Testis (tissue), 3 donors: ENCODE results near the gene TRUB2. TPM values are rescaled to one million over a fixed set of nuclear protein-coding genes. Genes with fewer than 3 reads are reported as not detected.

Experiments used
- DNase-seq: peaks from one replicate; pipeline ENCODE4 v3.0.0-alpha.2; 2019
- H3K27ac ChIP-seq, 2 donors: fragments of 200-600 bp; sonication (generic); one replicate each; pipeline ENCODE4 v1.5.1; 2019
- H3K27me3 ChIP-seq: fragments of 200-600 bp; sonication (generic); one replicate; pipeline ENCODE4 v1.5.1; 2019
- H3K36me3 ChIP-seq: fragments of 200-600 bp; sonication (generic); one replicate; pipeline ENCODE4 v1.5.1; 2017; ENCODE audit warnings: low read depth; ENCODE audit errors: missing control alignments
- H3K4me1 ChIP-seq: fragments of 200-600 bp; sonication (generic); one replicate; pipeline ENCODE4 v1.5.1; 2019
- H3K4me3 ChIP-seq, 2 donors: fragments of 200-600 bp; sonication (generic); one replicate each; pipeline ENCODE4 v1.5.1; 2017 to 2019
- H3K9me3 ChIP-seq: fragments of 200-600 bp; sonication (generic); one replicate; pipeline ENCODE4 v1.5.1; 2017
- POLR2A ChIP-seq: fragments of 450-650 bp; IDR thresholded peaks from one replicate; pipeline ENCODE4 v1.6.1; 2017; ENCODE audit warnings: antibody characterized with exemption, mild to moderate bottlenecking, moderate library complexity
- WGBS, 2 donors: methylation state at CpG; one replicate each; pipeline ENCODE4 v1.1.5; 2018; 5-methylcytosine and 5-hydroxymethylcytosine counted together
- intact Hi-C: fragments of 100-400 bp; cut with DNase I; formaldehyde crosslinking; loops from one replicate; pipeline ENCODE4 v1.15.1; 2023; ENCODE audit warnings: low total_unique reads
- polyA plus RNA-seq: library from polyadenylated mRNA; stranded (reverse); fragments of 350-450 nt; fragmentation: Illumina TruSeq; extraction: RNeasy Lipid Tissue Mini Kit (QIAGEN cat#74804); gene quantifications from one replicate; pipeline ENCODE4 v1.2.3, GENCODE V29; 2014; ENCODE audit warnings: low read depth, low replicate concordance; ENCODE audit not compliant: insufficient read depth
- total RNA-seq, 2 donors: library from RNA; depleted of rRNA; stranded (reverse); fragments of >200 nt; gene quantifications; one replicate each; pipeline ENCODE4 v1.2.3, GENCODE V29; 2016
- TF ChIP-seq, protein P1 (sequence below), 3 experiments: fragments of 450-650 bp in 2 of 3; fragments of 200-600 bp in 1 of 3; sonication (generic) in 1 of 3; IDR thresholded peaks; one replicate each; pipeline ENCODE4 v1.5.1; 2016 to 2019; ENCODE audit warnings: antibody characterized with exemption in 3 of 3, mild to moderate bottlenecking in 2 of 3, moderate library complexity in 1 of 3

TRUB2 gene
- total and polyA plus RNA-seq, 3 donors from 2014 or later: 14.6 to 29.7 (median 15.0) TPM

DNA sequence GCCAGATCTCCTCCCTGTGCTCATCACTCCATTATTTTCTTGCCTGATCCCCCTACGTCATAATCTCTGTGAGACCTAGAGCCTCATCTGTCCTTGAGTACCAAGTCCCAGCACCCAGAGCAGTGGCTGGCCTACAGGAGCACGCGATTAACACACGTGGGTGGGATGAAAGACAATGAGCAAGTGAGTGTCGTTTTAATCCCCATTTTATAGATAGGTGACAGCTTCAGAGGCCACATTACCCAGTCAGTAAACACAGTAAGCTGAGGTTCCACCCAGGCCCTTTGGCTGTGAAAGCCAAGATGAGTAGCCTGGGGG, 17.3 kb downstream of the TRUB2 start:
- Histone ChIP-seq H3K9me3 (no peaks in the 10 kb centered on the region), H3K36me3 (no peaks in the 10 kb centered on the region), H3K4me3 (no peak overlapping the region), H3K4me1 (peaks cover 7% of the 10 kb centered on the region), H3K27me3 (no peaks in the 10 kb centered on the region), H3K27ac (no peak overlapping the region)
- intact Hi-C loops: no loop called here
- DNase-seq: no peak
- 62 to 68% methylated on average over 5 of the region's 5 CpGs for WGBS, 2 donors
- no peak for TF ChIP-seq POLR2A
- TF ChIP-seq, protein P1, sequence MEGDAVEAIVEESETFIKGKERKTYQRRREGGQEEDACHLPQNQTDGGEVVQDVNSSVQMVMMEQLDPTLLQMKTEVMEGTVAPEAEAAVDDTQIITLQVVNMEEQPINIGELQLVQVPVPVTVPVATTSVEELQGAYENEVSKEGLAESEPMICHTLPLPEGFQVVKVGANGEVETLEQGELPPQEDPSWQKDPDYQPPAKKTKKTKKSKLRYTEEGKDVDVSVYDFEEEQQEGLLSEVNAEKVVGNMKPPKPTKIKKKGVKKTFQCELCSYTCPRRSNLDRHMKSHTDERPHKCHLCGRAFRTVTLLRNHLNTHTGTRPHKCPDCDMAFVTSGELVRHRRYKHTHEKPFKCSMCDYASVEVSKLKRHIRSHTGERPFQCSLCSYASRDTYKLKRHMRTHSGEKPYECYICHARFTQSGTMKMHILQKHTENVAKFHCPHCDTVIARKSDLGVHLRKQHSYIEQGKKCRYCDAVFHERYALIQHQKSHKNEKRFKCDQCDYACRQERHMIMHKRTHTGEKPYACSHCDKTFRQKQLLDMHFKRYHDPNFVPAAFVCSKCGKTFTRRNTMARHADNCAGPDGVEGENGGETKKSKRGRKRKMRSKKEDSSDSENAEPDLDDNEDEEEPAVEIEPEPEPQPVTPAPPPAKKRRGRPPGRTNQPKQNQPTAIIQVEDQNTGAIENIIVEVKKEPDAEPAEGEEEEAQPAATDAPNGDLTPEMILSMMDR (IDR thresholded peaks at IDR 0.05): no peak

- TF ChIP-seq, protein P1 (IDR thresholded peaks at IDR 0.05): no peak
- no peak for TF ChIP-seq POLR2A
- Histone ChIP-seq H3K36me3 (no peaks in the 10 kb centered on the region), H3K4me1 (peaks cover 7% of the 10 kb centered on the region), H3K9me3 (no peaks in the 10 kb centered on the region), H3K27ac (no peak overlapping the region), H3K27me3 (no peaks in the 10 kb centered on the region), H3K4me3 (no peak overlapping the region)
- DNase-seq: no peak
- intact Hi-C loops: no loop called here
- WGBS, 2 donors: 50 to 65% methylated on average over 9 of the region's 9 CpGs
These were observed 17.9 kb downstream of the TRUB2 start for GRCh38 chr9:128304136-128304970.

DNA sequence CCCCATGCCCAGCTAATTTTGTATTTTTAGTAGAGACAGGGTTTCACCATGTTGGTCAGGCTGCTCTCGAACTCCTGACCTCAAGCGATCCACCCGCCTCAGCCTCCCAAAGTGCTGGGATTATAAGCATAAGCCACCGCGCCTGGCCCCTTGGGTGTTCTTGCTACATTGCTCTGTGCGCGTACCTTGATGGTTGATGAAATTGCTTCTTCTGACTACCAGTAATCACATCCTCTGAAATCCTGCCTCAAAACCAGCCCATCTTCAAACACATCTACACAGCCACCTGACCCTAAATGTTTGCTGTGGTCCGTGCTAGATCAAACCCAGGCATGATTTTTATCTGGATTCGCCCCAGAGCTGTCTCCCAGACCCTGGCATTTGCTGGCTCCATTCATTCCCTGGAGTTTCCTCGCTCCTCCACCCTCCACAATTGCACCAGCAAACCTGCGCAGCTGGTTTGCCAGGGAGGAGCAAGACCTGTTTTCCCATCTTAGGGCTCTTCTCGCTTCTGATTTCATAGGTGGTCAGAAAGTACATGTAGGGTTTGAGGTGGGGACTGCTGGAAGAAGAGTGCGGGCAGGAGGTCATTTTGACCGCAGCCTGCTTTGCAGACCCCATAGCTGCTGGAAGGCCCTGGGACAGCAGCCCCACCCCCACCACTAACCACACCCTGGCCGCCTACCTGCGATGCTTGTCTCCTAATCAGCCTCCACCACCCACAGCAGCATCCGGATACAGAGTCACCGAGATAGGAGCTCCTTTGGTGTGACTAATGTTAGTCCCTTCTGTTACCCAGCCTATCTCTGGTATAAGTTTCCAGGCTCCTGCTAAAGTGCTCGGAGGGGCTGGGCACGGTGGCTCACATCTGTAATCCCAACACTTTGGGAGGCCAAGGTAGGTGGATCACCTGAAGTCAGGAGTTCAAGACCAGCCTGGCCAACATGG, 23.4 kb downstream of the TRUB2 start:
- WGBS, 2 donors: 88 to 96% methylated on average over 17 to 20 of the region's 20 CpGs
- Histone ChIP-seq H3K4me1 (no peaks in the 10 kb centered on the region), H3K36me3 (no peaks in the 10 kb centered on the region), H3K27ac (no peak overlapping the region), H3K9me3 (no peaks in the 10 kb centered on the region), H3K27me3 (no peaks in the 10 kb centered on the region), H3K4me3 (no peak overlapping the region)
- no peak for DNase-seq
- intact Hi-C loops: no loop called here
- TF ChIP-seq, protein P1 (IDR thresholded peaks at IDR 0.05): no peak

DNA sequence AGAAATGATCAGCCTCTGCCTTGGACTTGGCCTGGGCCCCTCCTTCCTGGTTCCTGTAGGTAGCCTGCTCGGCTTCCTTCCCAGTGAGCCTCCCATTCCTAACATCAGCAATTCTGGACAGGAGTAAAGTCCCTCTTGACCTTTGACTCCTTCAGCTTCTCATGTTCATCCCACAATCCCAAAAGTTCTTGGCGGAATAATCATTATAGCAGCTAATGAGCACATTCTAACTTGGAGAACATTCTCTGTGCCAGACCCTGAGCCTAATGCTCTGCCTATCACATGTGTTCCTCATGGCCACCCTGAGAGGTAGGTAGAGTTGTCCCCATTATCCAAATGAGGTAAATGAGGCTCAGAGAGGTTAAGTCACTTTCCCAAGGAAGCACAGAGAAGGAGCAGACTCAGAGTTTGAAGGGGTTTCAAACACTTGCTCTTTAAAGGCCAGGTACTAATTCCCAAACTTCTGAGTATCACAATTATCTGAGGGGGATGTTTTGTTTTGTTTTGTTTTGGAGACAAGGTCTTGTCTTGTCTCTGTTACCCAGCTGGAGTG, 24.9 kb downstream of the TRUB2 start:
- H3K4me1 ChIP-seq: no peaks in the 10 kb centered on the region
- no peak for TF ChIP-seq POLR2A
- TF ChIP-seq, protein P1 (IDR thresholded peaks at IDR 0.05): no peak
- no peaks in the 10 kb centered on the region for H3K27me3 ChIP-seq
- H3K36me3 ChIP-seq: no peaks in the 10 kb centered on the region
- H3K4me3 ChIP-seq: no peak overlapping the region
- intact Hi-C loops: no loop called here
- no peak for DNase-seq
- no peak overlapping the region for H3K27ac ChIP-seq
- 76 to 79% methylated on average over 2 of the region's 2 CpGs for WGBS, 2 donors
- H3K9me3 ChIP-seq: no peaks in the 10 kb centered on the region
